B cell (primary cell): ENCODE results near the gene NDC80. TPM values are rescaled to one million over a fixed set of nuclear protein-coding genes. Genes with fewer than 3 reads are reported as not detected.
A peak's percentile ranks its signal among the peaks of the same experiment; 100 is the strongest.

ENCODE experiments used
- ATAC-seq: fragments of 200-7000 bp; cut with Tn5 transposase; one replicate; pipeline ENCODE4 v1.10.0; 2021; ENCODE audit warnings: low read depth, mild to moderate bottlenecking, moderate number of reproducible peaks, moderate library complexity
- CTCF ChIA-PET: fragments of 350-600 bp; sonication (Branson Sonifier 250); formaldehyde crosslinking; loops from one replicate; lab custom pipeline; 2021; ENCODE audit warnings: antibody characterized with exemption, inconsistent platforms; lab: Charles Lee
- POLR2A ChIA-PET: fragments of 350-600 bp; sonication (Branson Sonifier 250); formaldehyde crosslinking; loops from one replicate; lab custom pipeline; 2021; ENCODE audit warnings: antibody characterized with exemption; lab: Charles Lee
- DNase-seq: peaks from one replicate; pipeline ENCODE4 v3.0.0; 2013
- H2AFZ ChIP-seq: 2 replicates; pipeline ENCODE4 v1.6.1; 2012; ENCODE audit warnings: mild to moderate bottlenecking, low read depth, low read length; ENCODE audit not compliant: insufficient read depth, poor library complexity, severe bottlenecking
- H3K27ac ChIP-seq, 2 donors: 1 replicate in 1 of 2; 2 replicates in 1 of 2; pipeline ENCODE4 v1.5.1; 2012 to 2013; ENCODE audit warnings: low read length in 2 of 2, mild to moderate bottlenecking in 2 of 2, moderate library complexity in 1 of 2
- H3K27me3 ChIP-seq, 4 experiments: fragments of 200-600 bp in 1 of 4; sonication (generic) in 1 of 4; replicated peaks in 1 of 4; 1 replicate in 2 of 4; 2 replicates in 2 of 4; pipeline versions ENCODE4 v1.6.1 to v1.7.0; 2013 to 2016; ENCODE audit warnings: low read length in 3 of 4, mild to moderate bottlenecking in 2 of 4, mixed read lengths in 1 of 4, moderate library complexity in 1 of 4; ENCODE audit not compliant: insufficient read depth in 4 of 4, control insufficient read depth in 3 of 4; ENCODE audit errors: control extremely low read depth in 1 of 4
- H3K36me3 ChIP-seq, 2 experiments: replicated peaks in 1 of 2; 1 replicate in 1 of 2; 2 replicates in 1 of 2; pipeline versions ENCODE4 v1.6.1 to v1.7.1; 2013; ENCODE audit warnings: low read length in 1 of 2; ENCODE audit not compliant: insufficient read depth in 2 of 2, control insufficient read depth in 1 of 2; ENCODE audit errors: control extremely low read depth in 1 of 2, extremely low read depth in 1 of 2
- H3K4me1 ChIP-seq, 2 donors: fragments of 200-600 bp in 1 of 2; sonication (generic) in 1 of 2; 1 replicate in 1 of 2; 2 replicates in 1 of 2; pipeline versions ENCODE4 v1.5.1 to v1.6.1; 2013 to 2017; ENCODE audit warnings: low read length in 2 of 2; ENCODE audit not compliant: control insufficient read depth in 2 of 2, insufficient read depth in 2 of 2
- H3K4me2 ChIP-seq: replicated peaks from 2 replicates; pipeline ENCODE3; 2012; ENCODE audit warnings: mild to moderate bottlenecking, low read depth, low read length; ENCODE audit not compliant: poor library complexity, severe bottlenecking
- H3K4me3 ChIP-seq, 5 experiments: fragments of 200-600 bp in 1 of 5; sonication (generic) in 1 of 5; 1 replicate in 3 of 5; 2 replicates in 2 of 5; pipeline versions ENCODE4 v1.5.1 to v1.7.0; 2011 to 2016; ENCODE audit warnings: low read length in 4 of 5, mild to moderate bottlenecking in 4 of 5, low read depth in 2 of 5, control low read depth in 1 of 5, moderate library complexity in 1 of 5; ENCODE audit not compliant: insufficient read depth in 1 of 5; ENCODE audit errors: control extremely low read depth in 1 of 5, extremely low read depth in 1 of 5
- H3K79me2 ChIP-seq: fragments of 200-600 bp; sonication (generic); one replicate; pipeline ENCODE4 v1.6.0; 2016; ENCODE audit warnings: low read length; ENCODE audit not compliant: control insufficient read depth, insufficient read depth
- H3K9ac ChIP-seq: fragments of 200-600 bp; sonication (generic); 2 replicates; pipeline ENCODE4 v1.6.1; 2017; ENCODE audit warnings: mild to moderate bottlenecking, low read length, moderate library complexity
- H3K9me3 ChIP-seq, 3 donors: one replicate each; pipeline versions ENCODE4 v1.6.1 to v1.7.1; 2013; ENCODE audit warnings: low read length in 2 of 3; ENCODE audit not compliant: control insufficient read depth in 2 of 3, insufficient read depth in 1 of 3; ENCODE audit errors: control extremely low read depth in 1 of 3
- H4K20me1 ChIP-seq: 2 replicates; pipeline ENCODE4 v1.6.0; 2012; ENCODE audit warnings: mild to moderate bottlenecking, low read length; ENCODE audit not compliant: insufficient read depth, control insufficient read depth, poor library complexity, severe bottlenecking
- H3K27ac Mint-ChIP-seq: one replicate; pipeline ENCODE4 v1.8.0; 2021; ENCODE audit warnings: mixed read lengths
- H3K27me3 Mint-ChIP-seq: one replicate; pipeline ENCODE4 v1.8.0; 2021; ENCODE audit warnings: mixed read lengths
- H3K4me1 Mint-ChIP-seq: one replicate; pipeline ENCODE4 v1.8.0; 2021; ENCODE audit warnings: mixed read lengths
- H3K4me3 Mint-ChIP-seq: one replicate; pipeline ENCODE4 v1.8.0; 2021; ENCODE audit warnings: mixed read lengths
- H3K9me3 Mint-ChIP-seq: one replicate; pipeline ENCODE4 v1.8.0; 2022; ENCODE audit warnings: mixed read lengths; ENCODE audit not compliant: insufficient read depth
- EZH2 ChIP-seq: IDR thresholded peaks from 2 replicates; pipeline ENCODE4 v1.6.1; 2012; ENCODE audit warnings: borderline replicate concordance, low read depth, mild to moderate bottlenecking, moderate library complexity, low read length; ENCODE audit not compliant: insufficient read depth, poor library complexity, severe bottlenecking
- WGBS: methylation state at CpG from one replicate; pipeline ENCODE4 v1.1.5; 2013; ENCODE audit warnings: missing lambda C conversion rate; ENCODE audit not compliant: insufficient coverage; 5-methylcytosine and 5-hydroxymethylcytosine counted together
- intact Hi-C: fragments of 100-400 bp; cut with micrococcal nuclease; formaldehyde crosslinking; loops from one replicate; pipeline ENCODE4 v1.10.0; 2022
- polyA plus RNA-seq: library from polyadenylated mRNA; depleted of rRNA; stranded (reverse); fragments of >200 nt; gene quantifications from 2 replicates; pipeline ENCODE4 v1.2.3, GENCODE V29; 2012
- total RNA-seq, 2 donors: library from RNA; stranded (reverse); fragments of 120-200 nt in 1 of 2; gene quantifications; 1 replicate in 1 of 2; 2 replicates in 1 of 2; pipeline versions ENCODE4 v1.2.3 to v1.2.4, GENCODE V29; 2013 to 2022
- TF ChIP-seq, protein P1 (sequence below): fragments of 200-600 bp; IDR thresholded peaks from one replicate; pipeline ENCODE4 v1.8.0; 2022; ENCODE audit warnings: antibody characterized with exemption, mild to moderate bottlenecking

The NDC80 gene
- total and polyA plus RNA-seq, 2 donors (not counting 1 experiment from before 2014, with no cell fraction given): 1.3 to 3.9 TPM

- H3K9me3 ChIP-seq: no peaks in the 10 kb centered on the region
- H3K4me2 ChIP-seq: no peak overlapping the region
- 94% methylated on average over 2 of the region's 4 CpGs for WGBS
- Mint-ChIP-seq H3K27me3 (no peaks in the 10 kb centered on the region), H3K4me1 (peaks cover 10% of the 10 kb centered on the region), H3K27ac (peak overlapping the region; percentile 18), H3K4me3 (no peak overlapping the region), H3K9me3 (no peaks in the 10 kb centered on the region)
- no peak overlapping the region for H3K9ac ChIP-seq
- DNase-seq: peak; percentile 61
- H3K36me3 ChIP-seq: peaks cover 10 to 18% of the 10 kb centered on the region in 2 experiments
- intact Hi-C loops: loop anchor here (1.0 to 10.0 kb wide), 4 partner anchors 210 to 1923 kb away; no protein-coding TSS in a partner anchor
- peak; percentile 33 for ATAC-seq
- H4K20me1 ChIP-seq: no peaks in the 10 kb centered on the region
- H3K79me2 ChIP-seq: no peaks in the 10 kb centered on the region
- H3K27me3 ChIP-seq: no peaks in the 10 kb centered on the region
- H3K4me1 ChIP-seq: peaks cover 0 to 2% of the 10 kb centered on the region in 2 donors
- H3K27ac ChIP-seq: no peak overlapping the region
- H3K4me3 ChIP-seq: no peak overlapping the region
- TF ChIP-seq, protein P1, sequence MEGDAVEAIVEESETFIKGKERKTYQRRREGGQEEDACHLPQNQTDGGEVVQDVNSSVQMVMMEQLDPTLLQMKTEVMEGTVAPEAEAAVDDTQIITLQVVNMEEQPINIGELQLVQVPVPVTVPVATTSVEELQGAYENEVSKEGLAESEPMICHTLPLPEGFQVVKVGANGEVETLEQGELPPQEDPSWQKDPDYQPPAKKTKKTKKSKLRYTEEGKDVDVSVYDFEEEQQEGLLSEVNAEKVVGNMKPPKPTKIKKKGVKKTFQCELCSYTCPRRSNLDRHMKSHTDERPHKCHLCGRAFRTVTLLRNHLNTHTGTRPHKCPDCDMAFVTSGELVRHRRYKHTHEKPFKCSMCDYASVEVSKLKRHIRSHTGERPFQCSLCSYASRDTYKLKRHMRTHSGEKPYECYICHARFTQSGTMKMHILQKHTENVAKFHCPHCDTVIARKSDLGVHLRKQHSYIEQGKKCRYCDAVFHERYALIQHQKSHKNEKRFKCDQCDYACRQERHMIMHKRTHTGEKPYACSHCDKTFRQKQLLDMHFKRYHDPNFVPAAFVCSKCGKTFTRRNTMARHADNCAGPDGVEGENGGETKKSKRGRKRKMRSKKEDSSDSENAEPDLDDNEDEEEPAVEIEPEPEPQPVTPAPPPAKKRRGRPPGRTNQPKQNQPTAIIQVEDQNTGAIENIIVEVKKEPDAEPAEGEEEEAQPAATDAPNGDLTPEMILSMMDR: peak; percentile 81
- no peak for TF ChIP-seq EZH2
- CTCF ChIA-PET: interaction anchor here (0.9 to 4.0 kb wide), 23 partner anchors 9 to 1808 kb away, joined by 3 to 45 read pairs (median 5); no protein-coding TSS in a partner anchor
- H2AFZ ChIP-seq: no peak overlapping the region
- POLR2A ChIA-PET: no interaction called here
Measured at GRCh38 chr18:2547477-2548087, 23.8 kb upstream of the NDC80 start.

DNA sequence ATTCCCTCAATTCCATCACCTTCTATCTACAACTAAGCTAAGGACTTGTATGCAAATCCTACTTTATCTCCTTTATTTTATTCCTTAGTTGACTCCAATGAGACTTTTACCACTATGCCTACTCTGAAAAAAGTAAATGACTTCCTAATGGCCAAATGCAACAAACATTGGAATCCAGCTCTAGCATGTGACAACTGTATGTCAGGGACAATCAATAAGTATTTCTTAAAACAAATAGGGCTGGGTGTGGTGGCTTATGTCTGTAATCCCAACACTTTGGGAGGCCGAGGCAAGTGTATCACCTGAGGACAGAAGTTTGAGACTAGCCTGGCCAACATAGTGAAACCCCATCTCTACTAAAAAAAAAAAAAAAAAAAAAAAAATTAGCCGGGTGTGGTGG is 21.9 kb upstream of the NDC80 start:
- no CpG with 5 or more reads among the region's 2 CpGs for WGBS
- peaks cover 9% of the 10 kb centered on the region for H3K4me1 Mint-ChIP-seq
- no peak for ATAC-seq
- Histone ChIP-seq H3K4me2 (no peak overlapping the region), H3K4me1 (no peaks in the 10 kb centered on the region), H4K20me1 (no peaks in the 10 kb centered on the region), H3K79me2 (no peaks in the 10 kb centered on the region), H3K4me3 (no peak overlapping the region), H3K9ac (no peak overlapping the region), H3K27ac (no peak overlapping the region), H3K27me3 (no peaks in the 10 kb centered on the region), H3K9me3 (no peaks in the 10 kb centered on the region), H2AFZ (no peak overlapping the region), H3K36me3 (peaks cover 10 to 20% of the 10 kb centered on the region in 2 experiments)
- no peaks in the 10 kb centered on the region for H3K9me3 Mint-ChIP-seq
- H3K4me3 Mint-ChIP-seq: no peak overlapping the region
- DNase-seq: no peak
- no peaks in the 10 kb centered on the region for H3K27me3 Mint-ChIP-seq
- POLR2A ChIA-PET: interaction anchor here (0.8 kb wide), 1 partner anchor 87 kb away, joined by 3 read pairs; no protein-coding TSS in a partner anchor
- CTCF ChIA-PET: interaction anchor here (0.6 to 4.0 kb wide), 6 partner anchors 9 to 964 kb away, joined by 3 to 45 read pairs (median 3); no protein-coding TSS in a partner anchor
- TF ChIP-seq EZH2: no peak
- TF ChIP-seq, protein P1: no peak
- intact Hi-C loops: loop anchor here (10.0 kb wide), 1 partner anchor 1925 kb away; no protein-coding TSS in a partner anchor
- no peak overlapping the region for H3K27ac Mint-ChIP-seq
